Ishikawa (cell line): Measurements from ENCODE around the gene ACSBG1.

Source experiments
- CEBPB ChIP-seq: IDR thresholded peaks from 2 replicates; pipeline ENCODE4 v1.6.1; 2012
- CREB1 ChIP-seq: IDR thresholded peaks from 2 replicates; pipeline ENCODE4 v1.6.1; 2012; ENCODE audit warnings: low read depth
- EGR1 ChIP-seq: IDR thresholded peaks from 2 replicates; pipeline ENCODE4 v1.6.1; 2012
- EP300 ChIP-seq: IDR thresholded peaks from 2 replicates; pipeline ENCODE4 v1.6.1; 2012; ENCODE audit warnings: borderline replicate concordance
- FOXM1 ChIP-seq: IDR thresholded peaks from 2 replicates; pipeline ENCODE4 v1.6.1; 2012; ENCODE audit warnings: low read depth, borderline replicate concordance
- NFIC ChIP-seq: IDR thresholded peaks from 2 replicates; pipeline ENCODE4 v1.6.1; 2012
- RAD21 ChIP-seq: IDR thresholded peaks from 2 replicates; pipeline ENCODE4 v1.6.1; 2012; ENCODE audit warnings: low read depth
- TAF1 ChIP-seq: IDR thresholded peaks from 2 replicates; pipeline ENCODE4 v1.6.1; 2012; ENCODE audit warnings: low read depth, mild to moderate bottlenecking
- TCF12 ChIP-seq: IDR thresholded peaks from 2 replicates; pipeline ENCODE4 v1.6.1; 2012; ENCODE audit warnings: low read depth
- YY1 ChIP-seq: IDR thresholded peaks from 2 replicates; pipeline ENCODE4 v1.6.1; 2012; ENCODE audit warnings: low read depth
- ZBTB7A ChIP-seq: IDR thresholded peaks from 2 replicates; pipeline ENCODE4 v1.6.1; 2012; ENCODE audit warnings: low read depth
- TF ChIP-seq, protein P1 (sequence below): IDR thresholded peaks from 2 replicates; pipeline ENCODE4 v1.6.1; 2012; ENCODE audit warnings: low read depth, mild to moderate bottlenecking
- TF ChIP-seq, protein P2 (sequence below): IDR thresholded peaks from 2 replicates; pipeline ENCODE4 v1.6.1; 2012
- TF ChIP-seq, protein P3 (sequence below): IDR thresholded peaks from 2 replicates; pipeline ENCODE4 v1.6.1; 2012

DNA sequence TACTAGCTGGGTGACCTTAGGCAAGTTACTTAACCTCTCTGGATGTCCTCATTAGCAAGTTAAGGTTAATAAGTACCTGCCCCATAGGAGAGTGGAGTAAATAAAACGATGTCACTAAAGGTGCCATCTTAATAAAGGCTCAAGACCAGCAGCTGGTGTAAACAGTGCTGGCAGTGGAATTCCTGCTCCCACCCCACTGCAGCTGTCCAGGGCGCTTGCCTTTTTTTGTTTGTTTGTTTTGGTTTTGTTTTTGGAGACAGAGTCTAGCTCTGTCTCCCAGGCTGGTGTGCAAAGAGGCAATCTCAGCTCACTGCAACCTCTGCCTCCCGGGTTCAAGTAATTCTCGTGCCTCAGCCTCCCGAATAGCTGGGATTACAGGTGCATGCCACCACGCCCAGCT is 56.3 kb downstream of the ACSBG1 start:
- TF ChIP-seq CEBPB (no peak), RAD21 (no peak), EP300 (no peak), CREB1 (no peak), NFIC (no peak), FOXM1 (no peak), YY1 (no peak), ZBTB7A (no peak), TAF1 (no peak), TCF12 (no peak), EGR1 (no peak)
- TF ChIP-seq, protein P1, sequence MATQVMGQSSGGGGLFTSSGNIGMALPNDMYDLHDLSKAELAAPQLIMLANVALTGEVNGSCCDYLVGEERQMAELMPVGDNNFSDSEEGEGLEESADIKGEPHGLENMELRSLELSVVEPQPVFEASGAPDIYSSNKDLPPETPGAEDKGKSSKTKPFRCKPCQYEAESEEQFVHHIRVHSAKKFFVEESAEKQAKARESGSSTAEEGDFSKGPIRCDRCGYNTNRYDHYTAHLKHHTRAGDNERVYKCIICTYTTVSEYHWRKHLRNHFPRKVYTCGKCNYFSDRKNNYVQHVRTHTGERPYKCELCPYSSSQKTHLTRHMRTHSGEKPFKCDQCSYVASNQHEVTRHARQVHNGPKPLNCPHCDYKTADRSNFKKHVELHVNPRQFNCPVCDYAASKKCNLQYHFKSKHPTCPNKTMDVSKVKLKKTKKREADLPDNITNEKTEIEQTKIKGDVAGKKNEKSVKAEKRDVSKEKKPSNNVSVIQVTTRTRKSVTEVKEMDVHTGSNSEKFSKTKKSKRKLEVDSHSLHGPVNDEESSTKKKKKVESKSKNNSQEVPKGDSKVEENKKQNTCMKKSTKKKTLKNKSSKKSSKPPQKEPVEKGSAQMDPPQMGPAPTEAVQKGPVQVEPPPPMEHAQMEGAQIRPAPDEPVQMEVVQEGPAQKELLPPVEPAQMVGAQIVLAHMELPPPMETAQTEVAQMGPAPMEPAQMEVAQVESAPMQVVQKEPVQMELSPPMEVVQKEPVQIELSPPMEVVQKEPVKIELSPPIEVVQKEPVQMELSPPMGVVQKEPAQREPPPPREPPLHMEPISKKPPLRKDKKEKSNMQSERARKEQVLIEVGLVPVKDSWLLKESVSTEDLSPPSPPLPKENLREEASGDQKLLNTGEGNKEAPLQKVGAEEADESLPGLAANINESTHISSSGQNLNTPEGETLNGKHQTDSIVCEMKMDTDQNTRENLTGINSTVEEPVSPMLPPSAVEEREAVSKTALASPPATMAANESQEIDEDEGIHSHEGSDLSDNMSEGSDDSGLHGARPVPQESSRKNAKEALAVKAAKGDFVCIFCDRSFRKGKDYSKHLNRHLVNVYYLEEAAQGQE = no peak
- TF ChIP-seq, protein P2, sequence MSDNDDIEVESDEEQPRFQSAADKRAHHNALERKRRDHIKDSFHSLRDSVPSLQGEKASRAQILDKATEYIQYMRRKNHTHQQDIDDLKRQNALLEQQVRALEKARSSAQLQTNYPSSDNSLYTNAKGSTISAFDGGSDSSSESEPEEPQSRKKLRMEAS = no peak
- TF ChIP-seq, protein P3, sequence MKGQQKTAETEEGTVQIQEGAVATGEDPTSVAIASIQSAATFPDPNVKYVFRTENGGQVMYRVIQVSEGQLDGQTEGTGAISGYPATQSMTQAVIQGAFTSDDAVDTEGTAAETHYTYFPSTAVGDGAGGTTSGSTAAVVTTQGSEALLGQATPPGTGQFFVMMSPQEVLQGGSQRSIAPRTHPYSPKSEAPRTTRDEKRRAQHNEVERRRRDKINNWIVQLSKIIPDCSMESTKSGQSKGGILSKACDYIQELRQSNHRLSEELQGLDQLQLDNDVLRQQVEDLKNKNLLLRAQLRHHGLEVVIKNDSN = no peak
